PFSK-1 (cell line): ENCODE results near the gene UNC119.

Experiments
- FOXP2 ChIP-seq: optimal IDR thresholded peaks from 2 replicates; pipeline ENCODE3; 2011; ENCODE audit warnings: borderline replicate concordance, control low read depth, inconsistent platforms; ENCODE audit not compliant: insufficient read depth; ENCODE audit errors: extremely low read length, extremely low read depth
- POLR2AphosphoS5 ChIP-seq: IDR thresholded peaks from 2 replicates; pipeline ENCODE4 v1.6.1; 2012; ENCODE audit warnings: low read depth, mild to moderate bottlenecking, control low read depth, low read length, moderate library complexity
- SIN3A ChIP-seq: IDR thresholded peaks from 2 replicates; pipeline ENCODE4 v1.6.1; 2012; ENCODE audit warnings: mild to moderate bottlenecking, low read length, moderate library complexity, borderline replicate concordance; ENCODE audit not compliant: insufficient read depth
- TAF1 ChIP-seq: IDR thresholded peaks from 2 replicates; pipeline ENCODE4 v1.6.1; 2012; ENCODE audit warnings: low read length, control low read depth, borderline replicate concordance; ENCODE audit not compliant: insufficient read depth
- TF ChIP-seq, protein P1 (sequence below), 2 experiments: IDR thresholded peaks; 2 replicates each; pipeline versions ENCODE4 v1.6.1 to v1.8.0; 2011 to 2012; ENCODE audit warnings: low read depth in 2 of 2, low read length in 2 of 2, control low read depth in 1 of 2, inconsistent platforms in 1 of 2, mild to moderate bottlenecking in 1 of 2, moderate library complexity in 1 of 2; ENCODE audit not compliant: insufficient read depth in 1 of 2

The UNC119 gene

GRCh38 chr17:28547623-28548416 is 4.6 kb downstream of the UNC119 start:
- TF ChIP-seq, protein P1, sequence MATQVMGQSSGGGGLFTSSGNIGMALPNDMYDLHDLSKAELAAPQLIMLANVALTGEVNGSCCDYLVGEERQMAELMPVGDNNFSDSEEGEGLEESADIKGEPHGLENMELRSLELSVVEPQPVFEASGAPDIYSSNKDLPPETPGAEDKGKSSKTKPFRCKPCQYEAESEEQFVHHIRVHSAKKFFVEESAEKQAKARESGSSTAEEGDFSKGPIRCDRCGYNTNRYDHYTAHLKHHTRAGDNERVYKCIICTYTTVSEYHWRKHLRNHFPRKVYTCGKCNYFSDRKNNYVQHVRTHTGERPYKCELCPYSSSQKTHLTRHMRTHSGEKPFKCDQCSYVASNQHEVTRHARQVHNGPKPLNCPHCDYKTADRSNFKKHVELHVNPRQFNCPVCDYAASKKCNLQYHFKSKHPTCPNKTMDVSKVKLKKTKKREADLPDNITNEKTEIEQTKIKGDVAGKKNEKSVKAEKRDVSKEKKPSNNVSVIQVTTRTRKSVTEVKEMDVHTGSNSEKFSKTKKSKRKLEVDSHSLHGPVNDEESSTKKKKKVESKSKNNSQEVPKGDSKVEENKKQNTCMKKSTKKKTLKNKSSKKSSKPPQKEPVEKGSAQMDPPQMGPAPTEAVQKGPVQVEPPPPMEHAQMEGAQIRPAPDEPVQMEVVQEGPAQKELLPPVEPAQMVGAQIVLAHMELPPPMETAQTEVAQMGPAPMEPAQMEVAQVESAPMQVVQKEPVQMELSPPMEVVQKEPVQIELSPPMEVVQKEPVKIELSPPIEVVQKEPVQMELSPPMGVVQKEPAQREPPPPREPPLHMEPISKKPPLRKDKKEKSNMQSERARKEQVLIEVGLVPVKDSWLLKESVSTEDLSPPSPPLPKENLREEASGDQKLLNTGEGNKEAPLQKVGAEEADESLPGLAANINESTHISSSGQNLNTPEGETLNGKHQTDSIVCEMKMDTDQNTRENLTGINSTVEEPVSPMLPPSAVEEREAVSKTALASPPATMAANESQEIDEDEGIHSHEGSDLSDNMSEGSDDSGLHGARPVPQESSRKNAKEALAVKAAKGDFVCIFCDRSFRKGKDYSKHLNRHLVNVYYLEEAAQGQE (IDR thresholded peaks at IDR 0.05; ENCODE audit: insufficient read depth in 1 of 2, low read depth in 2 of 2, low read length in 2 of 2): no peak
- no peak for TF ChIP-seq FOXP2
- no peak for TF ChIP-seq POLR2AphosphoS5
- no peak for TF ChIP-seq SIN3A
- no peak for TF ChIP-seq TAF1

DNA sequence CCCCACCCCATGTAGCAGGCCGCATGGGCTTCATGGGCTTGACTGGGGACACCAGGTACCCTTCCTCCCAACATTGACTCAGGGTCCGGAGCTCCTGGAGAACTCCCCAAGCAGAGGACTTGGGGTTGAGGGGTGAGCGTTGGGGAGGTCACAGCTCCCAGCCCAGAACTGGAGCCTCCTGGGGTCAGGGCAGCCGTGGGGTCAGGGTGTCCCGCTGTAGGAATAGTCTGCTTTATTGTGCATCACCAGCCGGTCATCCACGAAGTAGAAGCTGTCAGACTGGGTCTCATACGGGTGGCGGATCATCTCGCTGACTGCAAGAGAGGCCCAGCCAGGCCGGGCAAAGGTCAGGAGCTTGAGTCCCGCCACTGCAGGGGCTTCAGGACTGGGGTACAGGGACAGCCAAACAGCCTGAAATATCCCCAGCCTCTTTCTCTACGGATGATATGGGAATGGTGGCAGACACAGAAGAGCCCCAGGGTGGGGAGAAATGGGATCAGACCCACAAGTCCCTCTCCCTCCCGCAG is 5.3 kb downstream of the UNC119 start:
- TF ChIP-seq TAF1: no peak
- TF ChIP-seq, protein P1 (IDR thresholded peaks at IDR 0.05; ENCODE audit: insufficient read depth in 1 of 2, low read depth in 2 of 2, low read length in 2 of 2): no peak
- TF ChIP-seq FOXP2: no peak
- TF ChIP-seq POLR2AphosphoS5: no peak
- TF ChIP-seq SIN3A: no peak

DNA sequence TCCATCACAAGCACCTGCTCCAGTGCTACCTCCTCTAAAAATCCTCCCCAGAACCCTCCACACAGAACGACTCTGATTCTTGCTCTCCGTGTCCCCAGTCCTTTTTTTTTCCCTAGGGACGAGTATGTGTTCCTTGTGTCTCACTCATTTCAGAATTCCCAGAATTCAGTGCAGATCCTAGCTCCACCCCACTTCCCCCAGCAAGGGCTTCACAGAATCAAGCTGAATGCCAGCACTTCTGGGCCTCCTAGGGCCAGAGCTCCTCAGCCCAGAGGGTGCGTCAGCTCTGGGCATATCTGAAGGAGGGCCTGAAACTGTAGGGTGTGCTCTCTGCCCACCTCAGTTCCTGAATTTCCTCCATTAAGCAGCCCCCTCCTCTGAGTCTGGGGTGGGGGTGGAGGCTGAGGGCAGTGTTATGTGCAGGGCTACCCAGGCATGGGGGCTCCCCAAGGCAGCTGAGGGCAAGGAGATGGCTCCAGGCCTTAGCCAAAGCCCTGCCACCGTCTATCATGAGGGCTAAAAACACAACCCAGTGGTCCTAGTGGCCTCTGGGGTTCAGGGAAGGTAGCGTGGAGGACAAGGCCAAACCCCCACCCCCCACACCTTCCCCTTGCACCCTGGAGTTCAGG is 6.5 kb downstream of the UNC119 start:
- TF ChIP-seq FOXP2 (no peak), TAF1 (no peak), SIN3A (no peak), POLR2AphosphoS5 (no peak)
- TF ChIP-seq, protein P1 (IDR thresholded peaks at IDR 0.05; ENCODE audit: insufficient read depth in 1 of 2, low read depth in 2 of 2, low read length in 2 of 2): no peak

DNA sequence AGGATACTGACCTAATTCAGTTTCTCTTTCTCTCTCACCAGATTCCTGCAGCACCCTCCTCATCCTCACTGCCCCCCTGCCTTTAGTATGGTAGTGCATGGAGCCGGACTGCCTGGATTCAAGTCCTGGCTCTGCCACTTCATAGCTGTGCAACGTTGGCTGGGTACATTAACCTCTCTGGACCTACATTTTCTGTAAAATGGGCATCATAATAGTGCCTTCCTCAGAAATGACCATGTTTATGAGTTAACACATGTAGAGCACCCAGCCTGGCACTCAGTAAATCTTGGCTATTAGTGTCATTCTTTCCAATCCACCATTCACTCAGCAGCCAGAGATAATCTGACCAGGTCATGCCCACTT is 7.3 kb downstream of the UNC119 start:
- no peak for TF ChIP-seq TAF1
- TF ChIP-seq, protein P1 (IDR thresholded peaks at IDR 0.05; ENCODE audit: insufficient read depth in 1 of 2, low read depth in 2 of 2, low read length in 2 of 2): no peak
- TF ChIP-seq POLR2AphosphoS5: no peak
- TF ChIP-seq SIN3A: no peak
- no peak for TF ChIP-seq FOXP2
